Psoas muscle (tissue), 8 donors: ENCODE measurements around the gene EFHD2. TPM values are rescaled to one million over a fixed set of nuclear protein-coding genes. Genes with fewer than 3 reads are reported as not detected.

Experiments
- ATAC-seq, 4 donors: fragments of 200-7000 bp; cut with Tn5 transposase; one replicate each; pipeline ENCODE4 v1.9.1; 2020; ENCODE audit warnings: moderate library complexity in 3 of 4, mild to moderate bottlenecking in 2 of 4
- DNase-seq, 2 donors: peaks; one replicate each; pipeline ENCODE4 v3.0.0-alpha.2; 2020
- H3K27ac ChIP-seq: fragments of 200-600 bp; one replicate; pipeline ENCODE4 v1.8.0; 2022
- H3K27me3 ChIP-seq, 3 donors: fragments of 200-600 bp in 1 of 3; one replicate each; pipeline versions ENCODE4 v1.6.1 to v1.8.0; 2013 to 2022; ENCODE audit warnings: low read length in 2 of 3, mild to moderate bottlenecking in 2 of 3, moderate library complexity in 1 of 3; ENCODE audit not compliant: insufficient read depth in 3 of 3
- H3K36me3 ChIP-seq, 2 donors: fragments of 200-600 bp in 1 of 2; one replicate each; pipeline versions ENCODE4 v1.6.1 to v1.8.0; 2013 to 2022; ENCODE audit warnings: low read depth in 1 of 2, mild to moderate bottlenecking in 1 of 2, moderate library complexity in 1 of 2; ENCODE audit not compliant: insufficient read depth in 1 of 2
- H3K4me1 ChIP-seq: fragments of 200-600 bp; one replicate; pipeline ENCODE4 v1.8.0; 2022
- H3K4me3 ChIP-seq: fragments of 200-600 bp; one replicate; pipeline ENCODE4 v1.8.0; 2022; ENCODE audit warnings: mild to moderate bottlenecking
- H3K9me3 ChIP-seq: fragments of 200-600 bp; one replicate; pipeline ENCODE4 v1.8.0; 2022
- WGBS, 3 donors: extraction: QIAGEN DNeasy Blood & Tissue Kit; methylation state at CpG; one replicate each; pipeline versions ENCODE4 v1.1.6 to v1.1.7; 2013; 5-methylcytosine and 5-hydroxymethylcytosine counted together
- intact Hi-C, 2 donors: fragments of 100-400 bp; cut with DNase I; formaldehyde crosslinking; loops; one replicate each; pipeline versions ENCODE4 v1.11.0 to v1.14.2; 2022
- polyA plus RNA-seq, 3 donors: library from polyadenylated mRNA; stranded (reverse); fragments of 200-250 nt; gene quantifications; one replicate each; pipeline ENCODE4 v1.2.3, GENCODE V29; 2013
- total RNA-seq, 4 donors: library from RNA; stranded (reverse); fragmentation: NEBNext Ultra II Directional in 2 of 4; extraction: Animal tissue kit (Norgen Biotek cat#: 25700) in 2 of 4; gene quantifications; one replicate each; pipeline versions ENCODE4 v1.2.1 to v1.2.4, GENCODE V29; 2021 to 2023
- TF ChIP-seq, protein P1 (sequence below): fragments of 200-600 bp; IDR thresholded peaks from one replicate; pipeline ENCODE4 v1.8.0; 2022; ENCODE audit warnings: antibody characterized with exemption
- donor health status: healthy with polysubstance abuse.
- donor health status: DM: no; HTN: no; CAD: no; lungs with moderate emphysema.
- donor health status: Bipolar disorder and iron deficiency.
- donor health status: healthy.
- donor health status: DM: yes; HTN: yes; CAD: no.
- donor health status: DM: no; HTN: no; CAD: no.
- donor health status: DM: no; HTN: no; CAD: no.
- donor health status: DM: yes; HTN: yes; CAD: no.

EFHD2 gene
- total and polyA plus RNA-seq, 7 donors: 2.3 to 6.9 (median 5.4) TPM

DNA sequence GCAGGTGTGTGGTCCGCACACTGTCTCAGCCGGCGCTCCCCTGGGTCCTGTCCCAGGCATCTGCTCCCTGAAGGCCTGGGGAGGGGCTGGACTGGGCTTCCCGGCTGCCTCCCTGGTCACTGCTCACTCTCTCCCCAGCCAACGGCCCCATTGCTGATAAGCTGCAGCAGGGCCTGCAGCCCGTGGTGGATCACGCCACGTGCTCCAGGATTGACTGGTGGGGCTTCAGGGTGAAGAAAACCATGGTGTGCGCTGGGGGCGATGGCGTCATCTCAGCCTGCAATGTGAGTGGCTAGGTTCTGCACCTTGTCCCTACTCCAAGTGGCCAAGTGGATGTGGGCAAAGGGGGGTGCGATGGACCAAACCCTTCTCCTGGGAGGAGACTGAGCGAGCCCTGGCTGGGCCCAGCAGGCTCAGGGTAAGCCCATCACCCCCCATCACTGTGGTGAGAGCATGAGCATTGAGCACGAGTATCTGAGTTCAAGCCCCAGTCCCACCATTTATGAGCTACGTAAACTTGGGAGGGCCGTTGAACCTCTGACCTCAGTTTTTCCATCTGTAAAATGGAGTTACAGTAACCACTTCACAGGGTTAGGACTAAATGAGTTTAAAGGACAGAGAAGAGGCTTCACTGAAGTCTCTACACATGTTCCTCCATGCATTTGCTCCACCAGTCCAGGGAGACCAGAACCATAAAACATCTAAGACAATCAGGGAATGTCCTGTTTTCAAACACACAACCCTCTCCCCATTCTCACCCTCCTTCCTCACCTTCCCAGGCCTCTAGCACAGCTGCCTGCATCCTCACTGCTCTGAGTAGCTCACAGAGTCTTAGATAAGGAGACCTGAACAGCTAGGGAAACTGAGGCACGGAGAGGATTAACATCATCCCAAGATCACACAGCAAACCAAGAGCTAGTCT is 35.0 kb downstream of the EFHD2 start:
- 71 to 78% (median 72%) methylated on average over 17 of the region's 17 CpGs for WGBS, 3 donors

DNA sequence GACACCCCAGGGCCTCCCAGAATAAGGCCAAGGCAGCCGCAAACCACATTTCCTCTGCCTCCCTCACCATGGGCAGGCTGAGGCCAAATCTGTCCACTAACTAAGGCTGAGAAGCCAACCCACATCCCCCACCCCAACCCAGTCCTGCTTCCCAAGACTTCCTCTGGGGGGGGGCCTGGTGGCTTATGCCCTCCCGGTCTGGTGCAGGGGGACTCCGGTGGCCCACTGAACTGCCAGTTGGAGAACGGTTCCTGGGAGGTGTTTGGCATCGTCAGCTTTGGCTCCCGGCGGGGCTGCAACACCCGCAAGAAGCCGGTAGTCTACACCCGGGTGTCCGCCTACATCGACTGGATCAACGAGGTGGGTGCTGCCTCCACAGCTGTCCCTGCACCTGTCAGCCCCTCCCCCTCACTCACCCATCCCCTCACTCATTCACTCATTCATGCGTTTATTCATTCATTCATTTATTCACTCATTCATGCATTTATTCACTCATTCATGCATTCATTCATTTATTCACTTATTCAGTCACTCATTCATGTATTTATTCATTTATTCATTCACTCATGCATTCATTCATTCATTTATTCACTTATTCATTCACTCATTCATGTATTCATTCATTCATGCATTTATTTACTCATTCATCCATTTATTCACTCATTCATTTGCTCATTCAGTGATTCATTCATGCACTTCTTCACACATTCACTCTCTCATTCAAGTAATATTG is 35.9 kb downstream of the EFHD2 start:
- H3K27me3 ChIP-seq: peaks cover 0 to 3% (median 3%) of the 10 kb centered on the region in 3 donors
- DNase-seq (no peak), ATAC-seq (no peak)
- no peaks in the 10 kb centered on the region for H3K9me3 ChIP-seq
- H3K36me3 ChIP-seq: no peaks in the 10 kb centered on the region
- no peaks in the 10 kb centered on the region for H3K4me1 ChIP-seq
- TF ChIP-seq, protein P1, sequence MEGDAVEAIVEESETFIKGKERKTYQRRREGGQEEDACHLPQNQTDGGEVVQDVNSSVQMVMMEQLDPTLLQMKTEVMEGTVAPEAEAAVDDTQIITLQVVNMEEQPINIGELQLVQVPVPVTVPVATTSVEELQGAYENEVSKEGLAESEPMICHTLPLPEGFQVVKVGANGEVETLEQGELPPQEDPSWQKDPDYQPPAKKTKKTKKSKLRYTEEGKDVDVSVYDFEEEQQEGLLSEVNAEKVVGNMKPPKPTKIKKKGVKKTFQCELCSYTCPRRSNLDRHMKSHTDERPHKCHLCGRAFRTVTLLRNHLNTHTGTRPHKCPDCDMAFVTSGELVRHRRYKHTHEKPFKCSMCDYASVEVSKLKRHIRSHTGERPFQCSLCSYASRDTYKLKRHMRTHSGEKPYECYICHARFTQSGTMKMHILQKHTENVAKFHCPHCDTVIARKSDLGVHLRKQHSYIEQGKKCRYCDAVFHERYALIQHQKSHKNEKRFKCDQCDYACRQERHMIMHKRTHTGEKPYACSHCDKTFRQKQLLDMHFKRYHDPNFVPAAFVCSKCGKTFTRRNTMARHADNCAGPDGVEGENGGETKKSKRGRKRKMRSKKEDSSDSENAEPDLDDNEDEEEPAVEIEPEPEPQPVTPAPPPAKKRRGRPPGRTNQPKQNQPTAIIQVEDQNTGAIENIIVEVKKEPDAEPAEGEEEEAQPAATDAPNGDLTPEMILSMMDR: no peak
- no peak overlapping the region for H3K27ac ChIP-seq
- intact Hi-C loops: no loop called here
- no peak overlapping the region for H3K4me3 ChIP-seq
- WGBS, 3 donors: 72 to 79% (median 76%) methylated on average over 14 of the region's 14 CpGs

More for the DNA sequence above, 35.0 kb downstream of the EFHD2 start:
- DNase-seq: no peak
- peaks cover 0 to 3% (median 3%) of the 10 kb centered on the region in 3 donors for H3K27me3 ChIP-seq
- no peaks in the 10 kb centered on the region for H3K4me1 ChIP-seq
- intact Hi-C loops: no loop called here
- H3K9me3 ChIP-seq: no peaks in the 10 kb centered on the region
- TF ChIP-seq, protein P1: no peak
- H3K4me3 ChIP-seq: no peak overlapping the region
- no peak overlapping the region for H3K27ac ChIP-seq
- no peaks in the 10 kb centered on the region for H3K36me3 ChIP-seq
- ATAC-seq: no peak

DNA sequence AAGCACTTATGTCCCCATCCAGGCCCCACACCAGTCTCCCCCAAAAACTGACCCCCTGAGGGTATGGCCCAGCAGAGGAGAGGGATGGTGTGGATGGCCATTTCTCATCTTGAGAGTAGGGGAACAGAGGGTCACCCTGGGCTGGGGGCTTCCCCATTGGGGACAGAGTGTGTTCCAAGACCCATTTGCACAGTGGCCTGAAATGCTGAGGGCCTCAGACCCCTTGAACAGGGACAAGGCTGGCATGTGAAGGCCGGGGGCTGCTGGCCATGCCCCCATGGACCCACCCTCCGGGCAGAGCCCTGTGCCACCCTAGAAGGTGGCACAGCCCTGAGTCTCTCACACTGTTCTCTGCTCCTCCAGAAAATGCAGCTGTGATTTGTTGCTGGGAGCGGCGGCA is 36.5 kb downstream of the EFHD2 start:
- DNase-seq (no peak), ATAC-seq (no peak)
- Histone ChIP-seq H3K27ac (no peak overlapping the region), H3K4me1 (no peaks in the 10 kb centered on the region), H3K27me3 (peaks cover 0 to 3% (median 3%) of the 10 kb centered on the region in 3 donors), H3K9me3 (no peaks in the 10 kb centered on the region), H3K36me3 (no peaks in the 10 kb centered on the region), H3K4me3 (no peak overlapping the region)
- intact Hi-C loops: no loop called here
- 78 to 87% (median 80%) methylated on average over 4 of the region's 4 CpGs for WGBS, 3 donors
- TF ChIP-seq, protein P1: no peak

DNA sequence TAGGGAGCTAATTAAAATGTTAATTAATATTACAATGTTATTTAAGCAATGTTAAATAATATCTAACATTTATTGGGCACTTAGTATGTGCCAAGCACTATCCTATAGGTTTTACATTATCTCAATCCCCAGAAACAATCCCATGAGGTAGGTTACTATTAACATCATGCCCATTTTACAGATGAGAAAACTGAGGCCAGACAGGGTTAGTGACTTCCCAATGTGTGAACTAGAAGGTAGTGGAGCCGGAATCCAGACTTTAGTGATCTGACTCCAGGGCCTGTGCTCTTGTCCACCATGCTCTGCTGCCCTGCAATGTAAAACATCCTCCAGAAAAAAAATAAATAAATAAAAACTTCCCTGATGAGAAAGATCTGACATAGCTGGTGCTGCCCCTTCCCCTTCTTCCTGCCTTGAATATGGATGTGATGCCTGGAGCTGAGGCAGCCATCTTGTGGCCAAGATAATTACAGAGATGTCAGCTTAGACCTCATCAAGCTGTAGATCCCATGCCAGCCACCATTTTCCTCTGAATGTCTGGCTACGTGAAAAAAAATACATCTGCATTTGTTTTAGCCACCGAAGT is 39.3 kb downstream of the EFHD2 start:
- no peak for ATAC-seq
- Histone ChIP-seq H3K27ac (no peak overlapping the region), H3K36me3 (no peaks in the 10 kb centered on the region), H3K27me3 (peaks cover 0 to 3% (median 3%) of the 10 kb centered on the region in 3 donors), H3K4me1 (no peaks in the 10 kb centered on the region), H3K4me3 (no peak overlapping the region), H3K9me3 (no peaks in the 10 kb centered on the region)
- intact Hi-C loops: no loop called here
- TF ChIP-seq, protein P1: no peak
- 80 to 90% (median 81%) methylated on average over 3 of the region's 3 CpGs for WGBS, 3 donors
- no peak for DNase-seq
